ENCODE data around the gene MT1A.
"Not testable (repeated sequence)": the region's sequence is repeated elsewhere in the genome, so short reads cannot be mapped to it uniquely, and the experiment has no call there.

The MT1A gene

DNA sequence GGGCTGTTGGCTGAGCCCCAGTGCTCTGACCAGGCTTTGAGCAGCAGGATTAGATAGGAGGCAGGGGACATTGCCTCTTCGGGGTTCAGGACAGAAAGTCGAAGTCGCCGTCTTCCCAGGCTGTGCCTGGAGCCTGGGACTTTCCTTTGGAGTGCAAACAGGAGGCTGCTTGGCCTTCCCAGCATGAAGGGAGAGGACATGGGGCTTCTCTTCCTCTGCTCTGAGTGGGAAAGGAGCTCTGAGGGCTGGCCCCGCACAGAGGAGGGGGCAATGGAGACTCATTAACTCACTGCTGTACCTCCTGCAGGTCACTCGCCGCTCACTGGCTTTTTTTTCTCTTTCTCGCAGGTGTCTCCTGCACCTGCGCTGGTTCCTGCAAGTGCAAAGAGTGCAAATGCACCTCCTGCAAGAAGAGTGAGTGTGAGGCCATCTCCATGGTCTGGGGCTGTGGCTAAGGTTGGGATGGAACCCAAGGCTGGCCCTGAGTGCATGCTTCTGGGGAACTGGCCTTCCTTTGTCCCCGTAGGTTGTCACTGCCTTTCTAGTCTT lies 19.9 kb downstream of the MT1A start:
- DNase-seq = no peak

DNA sequence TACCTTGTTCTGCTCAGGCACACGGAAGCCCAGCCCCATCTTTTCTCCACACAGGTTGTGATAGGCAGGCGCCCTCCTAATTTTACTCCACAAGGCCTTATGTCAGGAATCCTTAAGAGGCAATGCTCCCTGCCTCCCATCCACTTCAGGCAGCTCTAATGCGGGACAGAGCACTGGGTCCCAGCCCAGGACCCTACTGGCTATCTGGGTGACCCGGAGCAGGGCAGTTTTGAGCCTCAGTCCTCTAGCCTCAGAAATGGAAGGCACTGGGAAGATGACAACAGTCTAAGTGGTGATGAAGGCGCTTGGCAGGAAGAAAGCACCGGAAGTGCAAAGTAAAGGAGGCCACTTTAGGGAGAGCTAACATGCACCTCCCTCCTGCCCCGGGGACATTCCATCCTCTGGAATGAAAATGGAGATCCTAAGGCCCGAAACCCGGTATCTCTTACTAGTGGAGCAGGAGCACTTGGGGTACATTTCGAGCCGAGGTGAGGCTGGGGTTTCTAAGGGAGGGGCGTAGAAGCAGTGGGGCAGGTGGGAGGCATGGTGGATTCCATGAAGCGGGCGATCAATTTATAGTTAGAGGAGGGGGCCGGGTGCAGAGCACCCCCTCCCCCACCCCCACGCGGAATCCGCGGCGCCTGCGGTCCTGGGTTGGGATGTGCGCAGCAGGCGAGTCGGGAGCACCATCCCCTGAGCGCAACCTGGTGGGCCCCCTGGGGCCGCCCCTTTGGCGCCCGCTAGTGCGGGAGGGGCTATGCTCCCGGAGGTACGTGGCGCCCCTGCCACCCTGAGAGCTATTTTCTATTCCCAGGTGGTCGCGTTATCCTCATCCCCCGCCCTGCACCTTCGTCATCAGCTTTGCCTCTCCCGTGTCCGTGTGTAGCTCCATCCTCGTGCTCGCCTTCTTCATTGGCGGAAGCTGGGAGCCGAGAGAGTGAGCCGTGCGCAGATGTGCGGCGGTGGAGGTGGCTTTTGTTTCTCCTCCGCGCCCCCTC lies 24.2 kb downstream of the MT1A start:
- no peak for DNase-seq

DNA sequence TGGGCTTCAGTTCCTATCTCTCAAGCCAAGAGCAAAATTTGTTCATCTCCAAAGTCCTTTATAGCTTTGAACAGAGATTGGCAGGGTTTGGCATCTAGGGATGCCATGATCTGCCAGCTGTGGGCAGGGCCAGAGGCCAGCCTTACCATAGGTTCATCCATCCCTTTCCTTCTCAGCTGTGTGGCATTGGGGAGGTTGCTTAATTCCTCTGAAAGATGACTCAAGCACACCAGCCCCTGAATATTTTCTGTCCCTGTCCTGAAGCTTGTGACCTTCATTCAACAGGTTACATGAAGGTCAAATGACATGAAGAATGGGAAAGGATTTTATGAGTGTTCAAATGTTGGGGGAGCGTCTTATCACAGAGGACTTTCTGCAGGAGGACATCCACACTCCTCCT lies 26.0 kb downstream of the MT1A start:
- DNase-seq = no peak

DNA sequence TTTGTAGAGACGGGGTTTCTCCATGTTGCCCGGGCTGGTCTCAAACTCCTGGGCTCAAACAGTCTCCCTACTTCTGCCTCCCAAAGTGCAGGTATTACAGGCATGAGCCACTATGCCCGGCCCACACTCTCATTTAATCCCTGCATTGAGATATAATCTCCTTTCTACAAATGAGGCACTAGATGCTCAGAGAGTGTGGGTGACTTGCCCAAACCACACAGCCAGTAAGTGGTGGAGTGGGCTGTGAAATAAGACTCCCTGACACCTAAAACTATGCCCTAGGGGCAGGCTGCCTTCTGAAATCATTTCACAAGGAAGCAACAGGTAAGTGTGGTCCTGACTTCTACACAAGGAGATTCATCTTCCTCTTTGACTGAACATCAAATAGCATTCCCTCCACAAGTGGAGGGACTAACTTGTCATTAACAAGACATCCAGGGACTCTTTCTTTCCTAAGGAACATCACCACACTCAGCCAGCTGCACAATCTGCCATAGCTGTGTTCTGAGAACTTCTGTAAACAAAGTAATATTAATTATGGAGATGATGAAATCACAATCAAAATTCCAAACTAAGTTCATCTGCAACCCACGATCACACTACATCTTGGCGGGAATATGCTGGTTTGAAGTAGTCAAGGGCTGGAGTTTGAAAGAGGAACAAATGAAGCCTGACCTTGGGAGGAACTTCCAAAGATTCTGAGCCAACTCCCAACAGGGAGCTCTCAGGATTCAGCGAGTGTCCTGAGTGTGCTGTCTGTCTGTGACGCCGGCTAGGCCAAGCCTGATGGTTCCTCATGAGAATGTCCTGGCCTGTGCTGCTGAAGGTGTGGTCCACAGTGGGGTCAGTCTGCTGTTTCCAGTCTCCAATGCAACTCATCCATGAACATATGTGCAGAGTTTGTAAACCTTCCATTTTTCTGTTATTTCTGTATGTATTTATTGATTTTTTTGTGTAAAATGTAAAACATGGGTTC lies 27.1 kb downstream of the MT1A start:
- not testable (repeated sequence) for DNase-seq

DNA sequence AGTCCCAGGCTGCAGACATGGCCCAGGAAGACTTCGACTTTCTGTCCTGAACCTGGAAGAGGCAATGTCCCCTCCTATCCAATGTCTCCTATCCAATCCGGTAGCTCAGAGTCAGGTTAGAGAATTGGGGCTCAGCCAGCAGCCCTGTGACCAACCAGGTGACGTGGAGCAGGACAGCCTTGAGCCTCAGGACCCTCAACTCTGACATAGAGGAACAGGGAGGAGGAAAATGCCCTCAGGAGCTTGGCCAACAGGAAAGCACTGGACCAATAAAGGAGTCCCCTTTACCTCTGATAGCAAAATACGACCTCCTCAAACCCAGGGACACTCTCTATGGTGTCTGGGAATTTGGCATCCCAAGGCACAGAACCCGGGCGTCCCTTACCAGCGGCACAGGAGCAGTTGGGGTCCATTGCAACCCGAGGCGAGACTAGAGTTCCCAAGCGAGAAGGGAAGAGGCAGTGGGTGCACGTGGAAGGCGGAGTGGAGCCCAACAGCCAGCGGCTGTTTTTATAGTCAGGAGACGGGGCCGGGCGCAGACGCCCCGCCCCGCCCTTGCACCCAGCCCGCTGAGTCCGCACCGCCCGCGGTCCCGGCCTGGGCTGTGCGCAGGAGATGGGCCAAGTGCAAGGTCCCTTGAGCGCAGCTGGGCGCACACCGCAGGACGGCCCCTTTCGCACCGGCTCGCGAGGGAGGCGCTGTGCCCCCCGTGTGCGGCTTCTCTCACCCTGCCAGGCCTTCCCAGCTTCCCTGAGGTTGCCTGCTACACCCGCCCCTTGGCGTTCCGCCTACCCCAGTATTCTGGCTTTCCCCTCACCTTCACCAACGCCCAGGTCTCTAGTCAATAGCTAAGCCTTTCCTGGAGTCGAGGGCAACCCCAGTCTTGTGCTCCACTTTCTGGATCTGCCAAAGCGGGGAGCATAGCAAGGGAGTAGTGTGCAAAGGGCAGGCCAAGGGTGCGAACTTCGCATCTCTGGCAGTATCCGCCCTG lies 29.4 kb downstream of the MT1A start, which contains the start of gene MT1G:
Gene MT1G, minus strand, starts transcription at position 485 of the 991 bp plus-strand sequence. Its CDS starts 72 bp downstream, at position 413.
- peak; percentile 60 for DNase-seq

DNA sequence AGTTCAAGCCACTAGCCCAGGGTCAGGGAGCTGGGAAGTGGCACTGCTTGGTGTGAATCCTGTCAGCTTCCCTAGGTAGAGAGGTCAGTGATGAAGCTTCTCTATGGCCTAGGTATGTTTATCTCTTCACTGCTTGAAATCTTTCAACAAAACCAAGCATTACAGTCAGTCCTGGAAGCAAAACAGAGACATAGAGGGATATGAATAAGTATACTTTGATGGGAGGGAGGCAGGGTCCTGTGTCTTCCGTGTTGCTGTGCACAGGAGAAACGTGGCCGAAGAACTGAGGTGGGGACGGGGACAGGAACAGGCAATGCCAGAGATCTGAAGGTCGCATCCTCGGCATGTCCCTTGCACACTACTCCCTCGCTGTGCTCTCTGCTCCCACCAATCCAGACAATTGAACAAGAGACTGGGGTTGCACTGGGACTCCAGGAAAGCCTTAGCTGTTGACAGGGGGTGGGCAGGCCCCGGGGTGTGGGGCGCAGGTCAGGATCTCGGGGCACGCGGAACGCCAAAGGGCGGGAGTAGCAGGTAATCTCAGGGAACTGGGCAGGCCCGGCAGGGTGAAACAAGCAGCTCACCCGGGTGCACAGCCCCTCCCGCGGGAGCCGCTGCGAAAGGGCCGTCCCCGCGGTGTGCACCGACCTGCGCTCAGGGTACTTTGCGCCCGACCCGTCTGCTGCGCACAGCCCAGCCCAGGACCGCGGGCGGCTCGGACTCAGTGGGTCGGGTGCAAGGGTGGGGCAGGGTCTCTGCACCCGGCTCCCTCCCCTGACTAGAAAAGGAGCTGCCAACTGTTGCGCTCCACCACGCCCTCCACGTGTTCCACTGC lies 30.8 kb downstream of the MT1A start, which contains the start of gene MT1H:
Gene MT1H, plus strand, starts transcription at position 810 of the 835 bp plus-strand sequence. CDS start 71 bp downstream, outside the sequence.
- DNase-seq = peak; percentile 23

DNA sequence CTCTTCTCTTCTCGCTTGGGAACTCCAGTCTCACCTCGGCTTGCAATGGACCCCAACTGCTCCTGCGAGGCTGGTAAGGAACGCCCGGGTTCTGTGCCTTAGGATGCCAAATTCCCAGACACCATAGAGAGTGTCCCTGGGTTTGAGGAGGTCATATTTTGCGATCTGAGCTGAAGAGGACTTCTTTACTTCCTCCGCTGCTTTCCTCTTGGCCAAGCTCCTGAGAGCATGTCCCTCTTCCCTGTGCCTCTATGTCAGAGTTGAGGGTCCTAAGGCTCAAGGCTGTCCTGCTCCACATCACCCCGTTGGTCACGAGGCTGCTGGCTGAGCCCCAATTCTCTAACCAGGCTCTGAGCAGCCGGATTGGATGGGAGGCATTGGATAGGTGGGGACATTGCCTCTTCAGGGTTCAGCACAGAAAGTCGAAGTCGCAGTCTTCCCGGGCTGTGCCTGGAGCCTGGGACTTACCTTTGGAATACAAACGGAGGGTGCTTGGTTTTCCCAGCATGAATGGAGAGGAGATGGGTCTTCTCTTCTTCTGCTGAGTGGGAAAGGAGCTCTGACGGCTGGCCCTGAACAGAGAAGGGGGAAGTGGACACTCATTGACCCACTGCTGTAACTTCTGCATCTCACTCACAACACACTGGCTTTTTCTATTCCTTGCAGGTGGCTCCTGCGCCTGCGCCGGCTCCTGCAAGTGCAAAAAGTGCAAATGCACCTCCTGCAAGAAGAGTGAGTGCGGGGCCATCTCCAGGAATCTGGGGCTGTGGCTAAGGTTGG lies 31.6 kb downstream of the MT1A start:
- no peak for DNase-seq

DNA sequence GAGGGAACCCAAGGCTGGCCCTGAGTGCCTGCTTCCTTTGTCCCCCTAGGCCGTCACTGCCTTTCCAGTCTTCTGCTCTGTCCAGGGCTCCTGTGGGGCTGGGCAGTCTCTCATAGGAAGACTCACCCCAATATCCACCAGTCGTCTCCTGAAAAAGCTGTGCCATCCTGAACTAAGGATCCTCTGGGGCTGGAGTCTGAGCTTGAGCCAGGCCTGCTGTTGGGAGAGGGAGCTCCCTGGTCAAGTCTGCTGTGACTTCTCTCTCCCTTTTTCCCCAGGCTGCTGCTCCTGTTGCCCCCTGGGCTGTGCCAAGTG lies 32.1 kb downstream of the MT1A start:
- no peak for DNase-seq

DNA sequence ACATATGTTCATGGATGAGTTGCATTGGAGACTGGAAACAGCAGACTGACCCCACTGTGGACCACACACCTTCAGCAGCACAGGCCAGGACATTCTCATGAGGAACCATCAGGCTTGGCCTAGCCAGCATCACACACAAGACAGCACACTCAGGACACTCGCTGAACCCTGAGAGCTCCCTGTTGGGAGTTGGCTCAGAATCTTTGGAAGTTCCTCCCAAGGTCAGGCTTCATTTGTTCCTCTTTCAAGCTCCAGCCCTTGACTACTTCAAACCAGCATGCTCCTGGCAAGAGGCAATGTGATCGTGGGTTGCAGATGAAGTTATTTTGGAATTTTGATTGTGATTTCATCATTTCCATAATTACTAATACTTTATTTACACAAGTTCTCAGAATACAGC lies 33.2 kb downstream of the MT1A start:
- not testable (repeated sequence) for DNase-seq

DNA sequence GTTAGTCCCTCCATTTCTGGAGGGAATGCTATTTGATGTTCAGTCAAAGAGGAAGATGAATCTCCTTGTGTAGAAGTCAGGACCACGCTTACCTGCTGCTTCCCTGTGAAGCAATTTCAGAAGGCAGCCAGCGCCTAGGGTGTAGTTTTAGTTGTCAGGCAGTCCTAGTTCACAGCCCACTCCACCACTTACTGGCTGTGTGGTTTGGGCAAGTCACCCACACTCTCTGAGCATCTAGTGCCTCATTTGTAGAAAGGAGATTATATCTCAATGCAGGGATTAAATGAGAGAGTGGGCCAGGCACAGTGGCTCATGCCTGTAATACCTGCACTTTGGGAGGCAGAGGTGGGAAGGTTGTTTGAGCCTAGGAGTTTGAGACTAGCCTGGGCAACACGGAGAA lies 33.7 kb downstream of the MT1A start:
- not testable (repeated sequence) for DNase-seq

DNA sequence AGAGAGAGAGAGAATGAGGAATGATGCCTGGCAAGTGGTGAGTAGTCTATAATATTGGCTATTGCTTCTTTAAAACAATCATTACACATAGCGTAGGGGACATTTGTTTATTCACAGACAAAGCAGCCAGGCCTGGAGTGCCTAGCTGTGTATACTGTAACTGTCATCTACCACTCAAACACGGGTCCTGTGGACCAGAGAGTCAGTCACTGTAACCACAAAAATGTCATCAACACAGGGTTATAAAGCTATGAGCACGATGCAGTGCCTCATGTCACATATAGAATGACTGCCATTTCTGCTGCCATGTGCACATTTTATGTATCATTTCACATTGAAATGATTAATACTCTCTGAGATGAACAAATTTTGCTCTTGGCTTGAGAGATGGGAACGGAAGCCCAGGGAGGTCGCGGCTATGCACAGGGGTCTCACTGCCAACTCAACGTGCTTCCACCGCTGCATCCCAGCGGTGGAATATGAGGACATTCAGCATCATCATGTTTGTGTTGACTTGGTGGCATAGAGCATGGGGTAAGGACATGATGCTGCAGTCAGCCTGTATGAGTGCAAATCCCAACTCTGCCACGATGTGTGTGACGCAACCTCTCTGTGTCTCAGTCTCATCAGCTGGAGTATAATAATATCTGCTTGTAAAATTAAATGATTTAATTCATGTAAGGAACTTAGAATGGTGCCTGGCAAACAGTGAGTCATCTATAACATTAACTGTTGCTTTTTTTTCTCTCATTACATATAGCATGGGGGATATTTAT lies 34.5 kb downstream of the MT1A start:
- no peak for DNase-seq

DNA sequence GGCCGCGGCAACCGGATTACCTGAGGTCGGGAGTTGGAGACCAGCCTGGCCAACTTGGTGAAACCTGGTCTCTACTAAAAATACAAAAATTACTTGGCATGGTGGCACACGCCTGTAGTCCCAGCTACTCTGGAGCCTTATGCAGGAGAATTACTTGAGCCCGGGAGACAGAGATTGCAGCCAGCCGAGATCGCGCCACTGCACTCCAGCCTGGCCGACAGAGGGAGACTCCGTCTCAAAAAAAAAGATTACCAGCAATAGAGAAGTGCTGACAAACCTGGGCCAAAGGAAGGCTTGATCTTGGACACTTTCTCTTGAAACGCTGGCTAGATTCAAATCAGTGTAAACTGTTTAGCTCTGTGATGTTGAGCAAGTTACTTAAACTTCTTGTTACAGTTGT lies 35.5 kb downstream of the MT1A start:
- DNase-seq = no peak

DNA sequence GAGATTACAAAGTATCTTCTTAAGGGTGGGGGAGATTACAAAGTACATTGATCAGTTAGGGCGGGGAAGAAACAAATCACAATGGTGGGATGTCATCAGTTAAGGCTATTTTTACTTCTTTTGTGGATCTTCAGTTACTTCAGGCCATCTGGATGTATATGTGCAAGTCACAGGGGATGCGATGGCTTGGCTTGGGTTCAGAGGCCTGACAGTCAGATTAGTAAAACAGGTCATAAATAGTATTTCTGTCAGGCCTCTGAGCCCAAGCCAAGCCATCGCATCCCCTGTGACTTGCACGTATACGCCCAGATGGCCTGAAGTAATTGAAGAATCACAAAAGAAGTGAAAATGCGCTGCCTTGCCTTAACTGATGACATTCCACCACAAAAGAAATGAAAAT lies 36.1 kb downstream of the MT1A start:
- DNase-seq = not testable (repeated sequence)

DNA sequence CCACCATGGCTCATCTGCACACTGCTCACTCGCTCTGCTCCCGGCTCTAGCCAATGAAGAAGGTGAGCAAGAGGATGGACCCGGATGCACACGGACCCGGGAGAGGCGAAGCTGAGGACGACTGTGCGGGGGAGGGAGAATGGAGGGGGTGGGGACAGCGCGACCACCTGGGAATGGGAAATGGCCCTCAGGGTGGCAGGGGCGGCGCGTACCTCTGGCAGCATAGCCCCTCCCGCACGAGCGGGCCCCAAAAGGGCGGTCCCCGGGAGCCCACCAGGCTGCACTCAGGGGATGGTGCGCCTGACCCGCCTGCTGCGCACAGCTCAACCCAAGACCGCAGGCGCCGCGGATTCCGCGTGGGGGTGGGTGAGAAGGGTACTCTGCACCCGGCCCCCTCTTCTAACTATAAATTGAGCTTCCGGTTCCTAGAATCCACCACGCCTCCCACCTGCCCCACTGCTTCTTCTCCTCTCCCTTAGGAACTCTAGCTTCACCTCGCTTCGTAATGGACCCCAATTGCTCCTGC lies 37.3 kb downstream of the MT1A start:
- peak; percentile 20 for DNase-seq

DNA sequence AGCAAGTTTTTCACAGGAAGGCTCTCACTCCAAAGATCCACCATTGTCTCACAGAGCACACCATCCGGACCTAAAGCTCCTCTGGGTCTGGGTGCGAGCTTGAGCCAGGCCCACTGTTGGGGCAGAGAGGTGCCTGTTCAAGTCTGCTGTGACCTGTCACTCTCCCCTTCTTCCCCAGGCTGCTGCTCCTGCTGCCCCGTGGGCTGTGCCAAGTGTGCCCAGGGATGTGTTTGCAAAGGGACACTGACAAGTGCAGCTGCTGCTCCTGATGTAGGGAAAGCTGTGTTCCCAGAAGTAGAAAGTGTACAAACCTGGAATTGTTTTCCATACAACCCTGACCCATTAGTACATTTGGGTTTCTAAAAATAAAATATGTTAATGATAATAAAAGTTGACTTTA lies 39.0 kb downstream of the MT1A start:
- DNase-seq = no peak

DNA sequence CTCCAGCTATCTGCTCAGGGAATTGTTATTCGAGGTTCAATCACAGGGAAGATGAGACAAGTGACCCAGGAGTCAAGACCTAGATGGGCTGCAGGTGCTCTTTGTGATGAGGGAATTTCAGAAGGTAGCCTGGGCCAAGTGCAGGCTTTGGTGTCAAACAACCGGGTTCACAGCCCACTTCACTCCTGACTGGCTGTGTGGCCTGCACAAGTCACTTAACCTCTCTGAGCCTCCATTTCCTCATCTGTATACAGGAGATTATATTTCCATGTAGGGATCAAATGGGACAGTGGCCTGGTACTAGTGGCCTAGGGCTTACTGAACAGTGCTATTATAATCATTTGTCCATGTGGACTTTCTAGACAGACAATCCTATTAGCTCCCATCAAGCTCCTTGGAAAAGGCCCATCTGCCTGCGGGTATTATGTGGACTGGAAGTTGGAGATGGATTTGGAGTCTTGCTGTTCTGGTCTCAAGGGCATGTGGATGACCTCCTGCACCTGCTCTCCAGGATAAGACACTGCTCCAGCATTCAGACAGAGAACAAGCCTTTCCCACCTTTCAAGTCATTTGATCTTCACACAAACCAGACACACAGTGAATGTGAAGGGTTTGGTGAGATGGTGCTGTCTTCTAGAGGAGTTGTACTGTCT lies 40.7 kb downstream of the MT1A start:
- DNase-seq = no peak

DNA sequence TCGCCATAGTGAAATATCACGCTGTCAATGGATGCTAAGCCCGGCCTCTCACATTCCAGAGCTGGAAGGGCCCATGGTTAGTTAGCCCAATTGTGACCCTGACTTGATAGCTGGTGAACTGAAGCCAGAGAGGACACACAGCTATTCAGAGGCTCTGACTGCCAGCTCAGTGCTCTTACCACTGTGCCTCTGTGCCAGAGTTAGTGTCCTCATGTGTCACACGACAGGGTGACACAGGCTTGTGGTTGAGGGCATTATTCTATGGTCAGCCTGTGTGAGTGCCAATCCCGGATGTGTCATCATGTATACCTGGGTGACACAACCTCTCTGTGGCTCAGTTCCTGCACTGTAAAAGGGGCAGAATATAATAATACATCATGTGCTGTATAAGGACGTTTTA lies 41.4 kb downstream of the MT1A start:
- peak; percentile 47 for DNase-seq
